ENCODE results near the gene MRTFA.

Gene MRTFA

DNA sequence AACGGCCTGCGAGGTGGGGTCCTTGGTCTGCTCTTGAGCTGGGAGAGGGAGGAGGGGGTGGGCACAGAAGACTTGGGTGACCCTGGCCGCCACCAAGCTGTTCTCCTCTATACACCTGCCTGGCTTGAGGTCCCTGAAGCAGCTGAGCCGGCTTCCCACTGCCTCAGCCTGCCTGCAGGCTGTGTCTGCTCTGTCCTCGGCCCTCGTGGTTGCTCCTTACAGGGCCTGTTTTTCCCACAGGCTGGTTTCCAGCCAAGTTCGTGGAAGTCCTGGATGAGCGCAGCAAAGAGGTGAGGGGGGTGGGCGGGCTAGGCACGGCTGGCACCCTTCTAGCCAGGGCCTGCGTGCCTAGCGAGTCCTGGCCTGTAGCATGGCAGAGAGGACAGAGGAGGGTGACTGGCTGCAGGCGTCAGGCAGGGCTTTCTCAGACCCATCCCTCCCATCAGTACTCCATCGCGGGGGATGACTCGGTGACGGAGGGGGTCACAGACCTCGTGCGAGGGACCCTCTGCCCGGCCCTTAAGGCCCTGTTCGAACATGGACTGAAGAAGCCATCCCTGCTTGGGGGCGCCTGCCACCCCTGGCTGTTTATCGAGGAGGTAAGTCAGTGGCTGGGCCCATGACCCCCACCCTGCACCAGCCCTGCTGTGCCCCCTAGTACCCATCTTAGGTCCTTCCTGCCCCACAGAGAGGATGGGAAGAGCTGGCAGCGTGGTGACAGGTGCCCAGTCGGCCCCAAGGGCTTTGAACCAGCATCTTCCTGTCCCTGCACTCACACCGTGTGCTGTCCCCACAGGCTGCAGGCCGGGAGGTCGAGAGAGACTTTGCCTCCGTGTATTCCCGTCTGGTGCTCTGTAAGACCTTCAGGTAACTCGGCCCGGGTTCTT, 228.4 kb downstream of the MRTFA start:
- H3K4me3 ChIP-seq (ENCODE audit: low read depth, low read length) = no peak overlapping the region
- no peak for DNase-seq (ENCODE audit: low read depth)
- TF ChIP-seq, protein P1, sequence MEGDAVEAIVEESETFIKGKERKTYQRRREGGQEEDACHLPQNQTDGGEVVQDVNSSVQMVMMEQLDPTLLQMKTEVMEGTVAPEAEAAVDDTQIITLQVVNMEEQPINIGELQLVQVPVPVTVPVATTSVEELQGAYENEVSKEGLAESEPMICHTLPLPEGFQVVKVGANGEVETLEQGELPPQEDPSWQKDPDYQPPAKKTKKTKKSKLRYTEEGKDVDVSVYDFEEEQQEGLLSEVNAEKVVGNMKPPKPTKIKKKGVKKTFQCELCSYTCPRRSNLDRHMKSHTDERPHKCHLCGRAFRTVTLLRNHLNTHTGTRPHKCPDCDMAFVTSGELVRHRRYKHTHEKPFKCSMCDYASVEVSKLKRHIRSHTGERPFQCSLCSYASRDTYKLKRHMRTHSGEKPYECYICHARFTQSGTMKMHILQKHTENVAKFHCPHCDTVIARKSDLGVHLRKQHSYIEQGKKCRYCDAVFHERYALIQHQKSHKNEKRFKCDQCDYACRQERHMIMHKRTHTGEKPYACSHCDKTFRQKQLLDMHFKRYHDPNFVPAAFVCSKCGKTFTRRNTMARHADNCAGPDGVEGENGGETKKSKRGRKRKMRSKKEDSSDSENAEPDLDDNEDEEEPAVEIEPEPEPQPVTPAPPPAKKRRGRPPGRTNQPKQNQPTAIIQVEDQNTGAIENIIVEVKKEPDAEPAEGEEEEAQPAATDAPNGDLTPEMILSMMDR (IDR thresholded peaks at IDR 0.05; ENCODE audit: low read depth, low read length, missing control alignments) = no peak

DNA sequence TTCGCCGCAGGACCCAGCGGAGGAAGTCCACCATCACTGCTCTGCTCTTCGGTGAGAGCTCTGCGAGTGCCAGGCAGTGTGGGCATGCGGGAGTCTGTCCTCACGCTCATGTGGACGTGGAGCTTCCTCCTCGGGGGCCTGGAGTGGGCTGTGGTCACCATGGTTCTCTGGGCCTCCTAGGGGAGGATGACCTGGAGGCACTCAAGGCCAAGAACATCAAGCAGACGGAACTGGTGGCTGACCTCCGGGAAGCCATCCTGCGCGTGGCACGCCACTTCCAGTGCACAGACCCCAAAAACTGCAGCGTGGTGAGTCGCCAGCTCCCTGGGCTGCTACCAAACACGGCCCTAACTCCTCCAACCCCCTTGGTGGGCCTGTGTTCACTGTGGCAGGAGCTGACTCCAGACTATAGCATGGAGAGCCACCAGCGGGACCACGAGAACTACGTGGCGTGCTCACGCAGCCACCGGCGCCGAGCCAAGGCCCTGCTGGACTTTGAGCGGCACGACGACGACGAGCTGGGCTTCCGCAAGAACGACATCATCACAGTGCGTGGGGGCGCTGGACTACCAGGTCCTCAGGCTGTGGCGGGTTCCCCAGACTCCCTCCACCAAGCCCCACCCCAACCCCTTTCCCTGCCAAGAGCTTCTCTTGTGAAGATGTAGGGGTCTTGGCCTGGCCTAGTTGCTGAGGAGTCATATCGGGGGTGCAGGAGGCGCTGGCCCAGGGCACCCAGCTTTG, 229.3 kb downstream of the MRTFA start:
- no peak overlapping the region for H3K4me3 ChIP-seq (ENCODE audit: low read depth, low read length)
- DNase-seq (ENCODE audit: low read depth) = no peak
- TF ChIP-seq, protein P1 (IDR thresholded peaks at IDR 0.05; ENCODE audit: low read depth, low read length, missing control alignments) = no peak

DNA sequence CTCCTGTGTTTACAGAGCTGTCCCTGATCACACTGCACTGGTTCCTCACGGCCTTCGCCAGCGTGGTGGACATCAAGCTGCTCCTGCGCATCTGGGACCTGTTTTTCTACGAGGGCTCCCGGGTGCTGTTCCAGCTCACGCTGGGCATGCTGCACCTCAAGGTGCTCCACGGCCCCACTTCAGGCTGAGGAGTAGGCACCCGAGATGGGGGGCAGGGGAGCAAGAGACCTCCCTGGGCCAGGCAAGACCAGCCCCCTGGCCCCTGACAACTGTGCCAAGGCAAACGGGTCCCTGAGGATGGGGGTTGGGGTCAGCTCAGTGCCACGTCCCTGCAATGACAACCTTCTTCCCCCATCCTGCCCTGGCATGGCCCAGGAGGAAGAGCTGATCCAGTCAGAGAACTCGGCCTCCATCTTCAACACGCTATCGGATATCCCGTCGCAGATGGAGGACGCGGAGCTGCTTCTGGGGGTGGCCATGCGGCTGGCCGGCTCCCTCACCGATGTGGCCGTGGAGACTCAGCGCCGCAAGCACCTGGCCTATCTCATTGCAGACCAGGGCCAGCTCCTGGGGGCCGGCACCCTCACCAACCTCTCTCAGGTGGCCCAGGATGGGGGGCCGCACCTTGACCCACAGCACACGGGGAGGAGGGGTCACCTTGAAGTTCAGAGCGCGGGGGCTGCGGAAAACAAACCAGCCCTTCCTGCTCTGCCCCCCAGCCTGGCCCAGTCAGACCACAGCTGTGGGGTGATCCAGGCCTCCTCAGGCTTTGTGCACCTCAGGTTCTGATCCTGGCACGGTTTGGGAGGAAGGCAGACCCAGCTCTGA, 230.2 kb downstream of the MRTFA start:
- DNase-seq (ENCODE audit: low read depth) = no peak
- H3K4me3 ChIP-seq (ENCODE audit: low read depth, low read length) = no peak overlapping the region
- TF ChIP-seq, protein P1 (IDR thresholded peaks at IDR 0.05; ENCODE audit: low read depth, low read length, missing control alignments) = no peak

DNA sequence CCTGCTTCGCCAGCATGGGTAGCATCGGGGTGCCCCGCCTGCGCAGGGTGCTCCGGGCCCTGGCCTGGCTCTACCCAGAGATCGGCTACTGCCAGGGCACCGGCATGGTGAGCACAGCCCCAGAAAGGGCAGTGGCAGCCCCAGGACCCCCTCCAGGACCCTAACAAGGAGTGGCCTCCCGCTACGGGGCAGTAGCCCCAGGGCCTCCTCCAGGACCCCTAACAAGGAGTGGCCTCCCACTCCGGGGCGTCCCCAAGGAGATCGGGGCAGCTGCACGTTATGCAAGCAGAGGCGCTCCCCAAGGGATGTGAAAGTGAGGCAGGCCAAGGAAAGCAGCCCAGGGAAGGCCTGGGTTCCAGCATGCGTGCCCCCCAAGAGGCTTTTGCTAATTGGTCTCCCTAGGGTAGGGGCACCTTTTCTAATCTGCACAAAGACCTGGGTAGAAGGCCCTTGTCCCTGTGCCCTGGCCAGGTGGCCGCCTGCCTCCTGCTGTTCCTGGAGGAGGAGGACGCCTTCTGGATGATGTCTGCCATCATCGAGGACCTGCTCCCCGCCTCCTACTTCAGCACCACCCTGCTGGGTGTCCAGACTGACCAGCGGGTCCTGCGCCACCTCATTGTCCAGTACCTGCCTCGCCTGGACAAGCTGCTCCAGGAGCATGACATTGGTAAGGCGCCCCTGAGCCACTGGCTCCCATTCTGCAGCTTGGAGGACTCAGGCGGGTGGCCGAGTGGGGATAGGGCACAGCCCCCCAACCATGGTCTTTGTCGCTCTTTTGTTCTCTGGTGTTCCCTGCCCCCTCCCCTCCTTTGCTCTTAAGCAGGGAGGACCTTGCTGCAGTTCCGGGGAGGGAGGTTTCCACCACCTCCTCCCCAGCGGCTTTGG, 231.1 kb downstream of the MRTFA start:
- TF ChIP-seq, protein P1 (IDR thresholded peaks at IDR 0.05; ENCODE audit: low read depth, low read length, missing control alignments) = no peak
- no peak overlapping the region for H3K4me3 ChIP-seq (ENCODE audit: low read depth, low read length)

DNA sequence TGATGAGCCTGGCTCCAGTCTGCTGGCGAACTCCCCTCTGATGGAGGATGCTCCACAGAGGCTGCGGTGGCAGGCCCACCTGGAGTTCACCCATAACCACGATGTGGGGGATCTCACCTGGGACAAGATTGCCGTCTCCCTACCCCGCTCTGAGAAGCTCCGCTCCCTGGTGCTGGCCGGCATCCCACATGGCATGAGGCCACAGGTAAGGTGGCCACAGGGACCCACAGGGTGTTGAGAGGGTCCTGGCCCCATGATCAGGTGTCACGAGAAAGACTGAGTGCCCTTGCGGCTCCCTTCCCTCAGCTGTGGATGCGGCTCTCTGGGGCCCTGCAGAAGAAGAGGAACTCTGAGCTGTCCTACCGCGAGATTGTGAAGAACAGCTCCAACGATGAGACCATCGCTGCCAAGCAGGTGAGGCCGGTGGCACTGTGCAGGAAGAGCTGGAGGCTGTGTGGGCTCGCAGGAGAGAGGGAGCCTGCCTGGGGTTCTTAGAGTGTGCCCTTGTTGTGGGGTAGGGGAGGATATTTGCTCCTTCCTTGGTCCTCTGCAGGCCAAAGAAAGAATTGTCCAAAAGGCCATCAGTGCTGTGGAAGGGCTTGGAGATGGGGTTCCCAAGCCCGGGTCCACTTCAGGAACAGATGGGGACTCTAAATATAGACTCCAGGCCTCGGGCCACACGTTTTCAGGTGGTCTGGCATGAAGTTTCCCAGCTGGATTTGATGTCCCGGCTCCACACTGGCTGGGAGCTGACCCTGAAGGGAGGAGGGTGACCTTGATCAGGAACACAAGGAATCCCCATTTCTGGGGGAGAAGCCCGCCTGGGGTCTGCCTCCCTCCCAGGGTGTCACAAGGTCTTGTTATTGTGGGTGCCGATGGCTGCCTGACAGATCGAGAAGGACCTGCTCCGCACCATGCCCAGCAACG, 232.0 kb downstream of the MRTFA start:
- no peak overlapping the region for H3K4me3 ChIP-seq (ENCODE audit: low read depth, low read length)
- DNase-seq (ENCODE audit: low read depth) = no peak
- TF ChIP-seq, protein P1 (IDR thresholded peaks at IDR 0.05; ENCODE audit: low read depth, low read length, missing control alignments) = no peak

More for the DNA sequence above, 231.1 kb downstream of the MRTFA start:
- DNase-seq (ENCODE audit: low read depth) = no peak

Data from GM12864 (cell line).